Stimulated activated CD8-positive, alpha-beta memory T cell treated with anti-CD3 and anti-CD28 coated beads, Interleukin-7, amount 100 ng/mL, for 4 hours (primary cell): ENCODE data around the gene TEX101.
"Not testable (repeated sequence)": the region's sequence is repeated elsewhere in the genome, so short reads cannot be mapped to it uniquely, and the experiment has no call there.

ENCODE experiments used
- DNase-seq, 2 donors: peaks; one replicate each; pipeline ENCODE4 v3.0.0-alpha.2; 2020; ENCODE audit warnings: low read depth in 2 of 2

The TEX101 gene

GRCh38 chr19:43414554-43414953, at the start of gene TEX101:
Gene TEX101, plus strand, starts transcription at chr19:43414890. Its CDS starts 1,030 bp downstream, at chr19:43415920.
- no peak for DNase-seq

- DNase-seq = not testable (repeated sequence)
These were observed 49.0 kb upstream of the TEX101 start for GRCh38 chr19:43365677-43366076.

- no peak for DNase-seq
These were observed 46.9 kb upstream of the TEX101 start for GRCh38 chr19:43367822-43368221.

GRCh38 chr19:43368897-43369296, 45.8 kb upstream of the TEX101 start:
- not testable (repeated sequence) for DNase-seq

- no peak for DNase-seq
These were observed 42.8 kb upstream of the TEX101 start for GRCh38 chr19:43371909-43372308.

- no peak for DNase-seq
These were observed 42.2 kb upstream of the TEX101 start for GRCh38 chr19:43372462-43372861.

GRCh38 chr19:43377624-43378023, 37.1 kb upstream of the TEX101 start:
- DNase-seq = not testable (repeated sequence)

GRCh38 chr19:43380008-43380407, 34.7 kb upstream of the TEX101 start:
- no peak for DNase-seq

GRCh38 chr19:43380771-43381386, 33.8 kb upstream of the TEX101 start:
- no peak for DNase-seq

GRCh38 chr19:43382586-43383216, 32.0 kb upstream of the TEX101 start:
- not testable (repeated sequence) for DNase-seq

GRCh38 chr19:43383254-43383653, 31.4 kb upstream of the TEX101 start:
- DNase-seq = not testable (repeated sequence)

GRCh38 chr19:43383759-43384158, 30.9 kb upstream of the TEX101 start:
- DNase-seq = not testable (repeated sequence)

- DNase-seq = not testable (repeated sequence)
These were observed 23.7 kb upstream of the TEX101 start for GRCh38 chr19:43390903-43391551.

GRCh38 chr19:43391552-43391935, 23.1 kb upstream of the TEX101 start:
- not testable (repeated sequence) for DNase-seq

GRCh38 chr19:43393501-43393900, 21.2 kb upstream of the TEX101 start:
- not testable (repeated sequence) for DNase-seq

GRCh38 chr19:43395561-43395960, 19.1 kb upstream of the TEX101 start:
- DNase-seq = no peak

GRCh38 chr19:43406297-43406696, 8.4 kb upstream of the TEX101 start:
- no peak for DNase-seq

GRCh38 chr19:43407416-43408005, 7.2 kb upstream of the TEX101 start:
- DNase-seq = no peak

- DNase-seq = no peak
These were observed 6.6 kb upstream of the TEX101 start for GRCh38 chr19:43408043-43408442.

GRCh38 chr19:43409415-43409814, 5.3 kb upstream of the TEX101 start:
- DNase-seq = no peak

- no peak for DNase-seq
These were observed 2.2 kb upstream of the TEX101 start for GRCh38 chr19:43412441-43412840.

- no peak for DNase-seq
These were observed 2.4 kb downstream of the TEX101 start for GRCh38 chr19:43416951-43417623.
